Neural progenitor cell (in vitro differentiated cells): ENCODE measurements around the gene KCNH5. TPM values are rescaled to one million over a fixed set of nuclear protein-coding genes. Genes with fewer than 3 reads are reported as not detected.

Experiments
- DNase-seq: peaks from one replicate; pipeline ENCODE4 v3.0.0-alpha.2; 2016; ENCODE audit warnings: low spot score
- H2AFZ ChIP-seq: fragments of 200-600 bp; sonication (generic); replicated peaks from 2 replicates; pipeline ENCODE4 v1.6.1; 2016; ENCODE audit warnings: antibody characterized with exemption
- H3F3A ChIP-seq: fragments of 200-600 bp; sonication (generic); 2 replicates; pipeline ENCODE4 v1.6.1; 2016; ENCODE audit warnings: antibody characterized with exemption, low read depth
- H3K27ac ChIP-seq: fragments of 200-600 bp; sonication (generic); 2 replicates; pipeline ENCODE4 v1.5.1; 2016; ENCODE audit warnings: mild to moderate bottlenecking
- H3K27me3 ChIP-seq: fragments of 200-600 bp; sonication (generic); 2 replicates; pipeline ENCODE4 v1.6.1; 2016; ENCODE audit warnings: mild to moderate bottlenecking, moderate library complexity
- H3K36me3 ChIP-seq: fragments of 200-600 bp; sonication (generic); 2 replicates; pipeline ENCODE4 v1.5.1; 2016
- H3K4me1 ChIP-seq: fragments of 200-600 bp; sonication (generic); 2 replicates; pipeline ENCODE4 v1.6.1; 2016; ENCODE audit warnings: mixed run types
- H3K4me2 ChIP-seq: fragments of 200-600 bp; sonication (generic); 2 replicates; pipeline ENCODE4 v1.6.1; 2016
- H3K4me3 ChIP-seq: fragments of 200-600 bp; sonication (generic); 2 replicates; pipeline ENCODE4 v1.5.1; 2016
- H3K79me2 ChIP-seq: fragments of 200-600 bp; sonication (generic); 2 replicates; pipeline ENCODE4 v1.6.1; 2016; ENCODE audit warnings: low read depth
- H3K9ac ChIP-seq: fragments of 200-600 bp; sonication (generic); 2 replicates; pipeline ENCODE4 v1.6.1; 2016
- H3K9me3 ChIP-seq: fragments of 200-600 bp; sonication (generic); 2 replicates; pipeline ENCODE4 v1.5.1; 2016; ENCODE audit warnings: low read depth
- H4K20me1 ChIP-seq: fragments of 200-600 bp; sonication (generic); 2 replicates; pipeline ENCODE4 v1.6.1; 2016; ENCODE audit warnings: low read depth
- H3K27ac Mint-ChIP-seq: 3 replicates; pipeline ENCODE4 v1.8.0; 2021; ENCODE audit warnings: mixed read lengths
- H3K27me3 Mint-ChIP-seq: 2 replicates; pipeline ENCODE4 v1.8.0; 2022; ENCODE audit warnings: low read depth, mild to moderate bottlenecking, inconsistent platforms, moderate library complexity, mixed read lengths; ENCODE audit not compliant: insufficient read depth
- H3K36me3 Mint-ChIP-seq: 3 replicates; pipeline ENCODE4 v1.8.0; 2021; ENCODE audit warnings: mixed read lengths
- H3K4me1 Mint-ChIP-seq: 3 replicates; pipeline ENCODE4 v1.8.0; 2021; ENCODE audit warnings: mixed read lengths
- H3K4me3 Mint-ChIP-seq: 3 replicates; pipeline ENCODE4 v1.8.0; 2021; ENCODE audit warnings: mild to moderate bottlenecking, moderate library complexity, mixed read lengths
- H3K9me3 Mint-ChIP-seq: 3 replicates; pipeline ENCODE4 v1.8.0; 2020; ENCODE audit warnings: mixed read lengths
- EZH2 ChIP-seq: fragments of 200-600 bp; sonication (generic); IDR thresholded peaks from 2 replicates; pipeline ENCODE4 v1.6.1; 2017; ENCODE audit warnings: antibody characterized with exemption, mild to moderate bottlenecking, moderate library complexity
- EZH2phosphoT487 ChIP-seq: fragments of 200-600 bp; sonication (generic); IDR thresholded peaks from 2 replicates; pipeline ENCODE4 v1.6.1; 2017; ENCODE audit warnings: antibody characterized with exemption
- total RNA-seq: library from RNA; depleted of rRNA; stranded (reverse); fragments of >200 nt; gene quantifications from 2 replicates; pipeline ENCODE4 v1.2.3, GENCODE V29; 2015; ENCODE audit warnings: low replicate concordance
- TF ChIP-seq, protein P1 (sequence below): fragments of 200-600 bp; sonication (generic); IDR thresholded peaks from 2 replicates; pipeline ENCODE4 v1.5.1; 2017; ENCODE audit warnings: antibody characterized with exemption, mild to moderate bottlenecking

Gene KCNH5
- total RNA-seq, 1 donor from 2014 or later, result 4.6 TPM

- Mint-ChIP-seq H3K27me3 (peaks cover 2% of the 10 kb centered on the region), H3K4me3 (no peak overlapping the region), H3K36me3 (no peaks in the 10 kb centered on the region), H3K27ac (no peak overlapping the region), H3K4me1 (peaks cover 37% of the 10 kb centered on the region), H3K9me3 (peaks cover 2% of the 10 kb centered on the region)
- Histone ChIP-seq H3K36me3 (no peaks in the 10 kb centered on the region), H3K4me3 (no peak overlapping the region), H3K4me1 (peaks cover 51% of the 10 kb centered on the region), H3K27ac (no peak overlapping the region), H3K4me2 (no peak overlapping the region), H3K79me2 (no peaks in the 10 kb centered on the region), H3F3A (peaks cover 29% of the 10 kb centered on the region), H3K9me3 (no peaks in the 10 kb centered on the region), H3K9ac (no peak overlapping the region), H3K27me3 (no peaks in the 10 kb centered on the region), H2AFZ (no peak overlapping the region), H4K20me1 (no peaks in the 10 kb centered on the region)
- no peak for DNase-seq
- TF ChIP-seq EZH2phosphoT487, result no peak
- TF ChIP-seq, protein P1, sequence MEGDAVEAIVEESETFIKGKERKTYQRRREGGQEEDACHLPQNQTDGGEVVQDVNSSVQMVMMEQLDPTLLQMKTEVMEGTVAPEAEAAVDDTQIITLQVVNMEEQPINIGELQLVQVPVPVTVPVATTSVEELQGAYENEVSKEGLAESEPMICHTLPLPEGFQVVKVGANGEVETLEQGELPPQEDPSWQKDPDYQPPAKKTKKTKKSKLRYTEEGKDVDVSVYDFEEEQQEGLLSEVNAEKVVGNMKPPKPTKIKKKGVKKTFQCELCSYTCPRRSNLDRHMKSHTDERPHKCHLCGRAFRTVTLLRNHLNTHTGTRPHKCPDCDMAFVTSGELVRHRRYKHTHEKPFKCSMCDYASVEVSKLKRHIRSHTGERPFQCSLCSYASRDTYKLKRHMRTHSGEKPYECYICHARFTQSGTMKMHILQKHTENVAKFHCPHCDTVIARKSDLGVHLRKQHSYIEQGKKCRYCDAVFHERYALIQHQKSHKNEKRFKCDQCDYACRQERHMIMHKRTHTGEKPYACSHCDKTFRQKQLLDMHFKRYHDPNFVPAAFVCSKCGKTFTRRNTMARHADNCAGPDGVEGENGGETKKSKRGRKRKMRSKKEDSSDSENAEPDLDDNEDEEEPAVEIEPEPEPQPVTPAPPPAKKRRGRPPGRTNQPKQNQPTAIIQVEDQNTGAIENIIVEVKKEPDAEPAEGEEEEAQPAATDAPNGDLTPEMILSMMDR, result no peak
- TF ChIP-seq EZH2, result no peak
Measured at GRCh38 chr14:62694075-62694474, 351.2 kb downstream of the KCNH5 start.

DNA sequence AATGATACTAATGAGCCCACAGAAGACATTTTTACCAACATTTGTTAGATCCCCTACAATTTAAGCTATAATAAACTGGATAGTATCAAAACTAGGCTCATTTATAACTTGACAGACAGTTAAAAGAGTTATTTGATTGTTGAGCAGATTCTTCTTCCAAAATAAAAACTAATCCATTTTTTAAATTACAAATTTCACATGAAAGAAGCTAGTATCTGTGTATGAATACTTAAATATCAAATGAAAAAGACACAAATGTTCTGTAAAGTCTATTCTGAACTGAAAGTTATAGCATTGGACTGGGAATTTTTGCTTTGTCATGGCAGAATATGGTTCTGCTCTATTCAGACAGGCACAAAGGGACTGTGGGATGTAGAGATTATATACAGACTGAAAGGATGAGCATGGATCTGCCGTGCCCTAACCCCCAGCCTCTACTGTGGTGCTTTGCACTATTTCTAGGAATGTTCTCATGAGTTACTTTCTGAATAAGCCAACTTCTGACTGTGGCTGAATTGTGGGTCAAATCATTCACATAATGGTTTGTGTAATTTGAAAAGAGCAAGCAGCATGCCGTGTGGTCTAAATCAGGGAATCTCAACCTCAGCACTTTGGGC is 352.7 kb downstream of the KCNH5 start:
- Mint-ChIP-seq H3K27ac (peak overlapping the region; percentile 51), H3K4me1 (peaks cover 37% of the 10 kb centered on the region), H3K9me3 (peaks cover 13% of the 10 kb centered on the region), H3K4me3 (no peak overlapping the region), H3K36me3 (no peaks in the 10 kb centered on the region), H3K27me3 (peaks cover 2% of the 10 kb centered on the region)
- Histone ChIP-seq H3K4me2 (no peak overlapping the region), H4K20me1 (no peaks in the 10 kb centered on the region), H3K27ac (no peak overlapping the region), H3F3A (peaks cover 28% of the 10 kb centered on the region), H3K27me3 (no peaks in the 10 kb centered on the region), H3K4me3 (no peak overlapping the region), H2AFZ (peak overlapping the region; percentile 55), H3K9ac (no peak overlapping the region), H3K4me1 (peaks cover 49% of the 10 kb centered on the region), H3K36me3 (no peaks in the 10 kb centered on the region), H3K79me2 (no peaks in the 10 kb centered on the region), H3K9me3 (no peaks in the 10 kb centered on the region)
- TF ChIP-seq, protein P1, result no peak
- no peak for TF ChIP-seq EZH2phosphoT487
- no peak for TF ChIP-seq EZH2
- no peak for DNase-seq

- TF ChIP-seq, protein P1, result no peak
- no peak for TF ChIP-seq EZH2
- TF ChIP-seq EZH2phosphoT487, result no peak
- Histone ChIP-seq H3F3A (peaks cover 20% of the 10 kb centered on the region), H3K4me1 (peaks cover 41% of the 10 kb centered on the region), H3K4me3 (no peak overlapping the region), H3K36me3 (no peaks in the 10 kb centered on the region), H3K27ac (no peak overlapping the region), H3K4me2 (no peak overlapping the region), H3K27me3 (no peaks in the 10 kb centered on the region), H3K79me2 (no peaks in the 10 kb centered on the region), H4K20me1 (no peaks in the 10 kb centered on the region), H2AFZ (peak overlapping the region; percentile 5), H3K9me3 (no peaks in the 10 kb centered on the region), H3K9ac (no peak overlapping the region)
- H3K27me3 Mint-ChIP-seq, result peaks cover 2% of the 10 kb centered on the region
- DNase-seq, result no peak
- peaks cover 15% of the 10 kb centered on the region for H3K9me3 Mint-ChIP-seq
- H3K36me3 Mint-ChIP-seq, result no peaks in the 10 kb centered on the region
- peaks cover 35% of the 10 kb centered on the region for H3K4me1 Mint-ChIP-seq
- no peak overlapping the region for H3K4me3 Mint-ChIP-seq
- H3K27ac Mint-ChIP-seq, result peak overlapping the region; percentile 29
Measured at GRCh38 chr14:62691647-62692489, 353.4 kb downstream of the KCNH5 start.
